Psoas muscle (tissue), 8 donors: ENCODE measurements around the gene LILRB1. TPM values are rescaled to one million over a fixed set of nuclear protein-coding genes. Genes with fewer than 3 reads are reported as not detected.

Experiments
- ATAC-seq, 4 donors: fragments of 200-7000 bp; cut with Tn5 transposase; one replicate each; pipeline ENCODE4 v1.9.1; 2020; ENCODE audit warnings: moderate library complexity in 3 of 4, mild to moderate bottlenecking in 2 of 4
- DNase-seq, 2 donors: peaks; one replicate each; pipeline ENCODE4 v3.0.0-alpha.2; 2020
- H3K27ac ChIP-seq: fragments of 200-600 bp; one replicate; pipeline ENCODE4 v1.8.0; 2022
- H3K27me3 ChIP-seq, 3 donors: fragments of 200-600 bp in 1 of 3; one replicate each; pipeline versions ENCODE4 v1.6.1 to v1.8.0; 2013 to 2022; ENCODE audit warnings: low read length in 2 of 3, mild to moderate bottlenecking in 2 of 3, moderate library complexity in 1 of 3; ENCODE audit not compliant: insufficient read depth in 3 of 3
- H3K36me3 ChIP-seq, 2 donors: fragments of 200-600 bp in 1 of 2; one replicate each; pipeline versions ENCODE4 v1.6.1 to v1.8.0; 2013 to 2022; ENCODE audit warnings: low read depth in 1 of 2, mild to moderate bottlenecking in 1 of 2, moderate library complexity in 1 of 2; ENCODE audit not compliant: insufficient read depth in 1 of 2
- H3K4me1 ChIP-seq: fragments of 200-600 bp; one replicate; pipeline ENCODE4 v1.8.0; 2022
- H3K4me3 ChIP-seq: fragments of 200-600 bp; one replicate; pipeline ENCODE4 v1.8.0; 2022; ENCODE audit warnings: mild to moderate bottlenecking
- H3K9me3 ChIP-seq: fragments of 200-600 bp; one replicate; pipeline ENCODE4 v1.8.0; 2022
- CTCF ChIP-seq: fragments of 200-600 bp; IDR thresholded peaks from one replicate; pipeline ENCODE4 v1.8.0; 2022; ENCODE audit warnings: antibody characterized with exemption
- WGBS, 3 donors: extraction: QIAGEN DNeasy Blood & Tissue Kit; methylation state at CpG; one replicate each; pipeline versions ENCODE4 v1.1.6 to v1.1.7; 2013; 5-methylcytosine and 5-hydroxymethylcytosine counted together
- intact Hi-C, 2 donors: fragments of 100-400 bp; cut with DNase I; formaldehyde crosslinking; loops; one replicate each; pipeline versions ENCODE4 v1.11.0 to v1.14.2; 2022
- polyA plus RNA-seq, 3 donors: library from polyadenylated mRNA; stranded (reverse); fragments of 200-250 nt; gene quantifications; one replicate each; pipeline ENCODE4 v1.2.3, GENCODE V29; 2013
- total RNA-seq, 4 donors: library from RNA; stranded (reverse); fragmentation: NEBNext Ultra II Directional in 2 of 4; extraction: Animal tissue kit (Norgen Biotek cat#: 25700) in 2 of 4; gene quantifications; one replicate each; pipeline versions ENCODE4 v1.2.1 to v1.2.4, GENCODE V29; 2021 to 2023
- donor health status: healthy with polysubstance abuse.
- donor health status: DM: no; HTN: no; CAD: no; lungs with moderate emphysema.
- donor health status: Bipolar disorder and iron deficiency.
- donor health status: healthy.
- donor health status: DM: yes; HTN: yes; CAD: no.
- donor health status: DM: no; HTN: no; CAD: no.
- donor health status: DM: no; HTN: no; CAD: no.
- donor health status: DM: yes; HTN: yes; CAD: no.

Gene LILRB1
- total and polyA plus RNA-seq, 7 donors = 0.17 to 2.0 (median 0.95) TPM

- Histone ChIP-seq H3K27me3 (no peaks in the 10 kb centered on the region), H3K9me3 (no peaks in the 10 kb centered on the region), H3K4me1 (no peaks in the 10 kb centered on the region), H3K4me3 (no peak overlapping the region), H3K27ac (no peak overlapping the region), H3K36me3 (no peaks in the 10 kb centered on the region)
- intact Hi-C loops = no loop called here
- DNase-seq = no peak
- no peak for TF ChIP-seq CTCF
- 65 to 83% (median 76%) methylated on average over 5 to 6 of the region's 6 CpGs for WGBS, 3 donors
- ATAC-seq = no peak
Measured at GRCh38 chr19:54650108-54650655, 19.9 kb downstream of the LILRB1 start.

DNA sequence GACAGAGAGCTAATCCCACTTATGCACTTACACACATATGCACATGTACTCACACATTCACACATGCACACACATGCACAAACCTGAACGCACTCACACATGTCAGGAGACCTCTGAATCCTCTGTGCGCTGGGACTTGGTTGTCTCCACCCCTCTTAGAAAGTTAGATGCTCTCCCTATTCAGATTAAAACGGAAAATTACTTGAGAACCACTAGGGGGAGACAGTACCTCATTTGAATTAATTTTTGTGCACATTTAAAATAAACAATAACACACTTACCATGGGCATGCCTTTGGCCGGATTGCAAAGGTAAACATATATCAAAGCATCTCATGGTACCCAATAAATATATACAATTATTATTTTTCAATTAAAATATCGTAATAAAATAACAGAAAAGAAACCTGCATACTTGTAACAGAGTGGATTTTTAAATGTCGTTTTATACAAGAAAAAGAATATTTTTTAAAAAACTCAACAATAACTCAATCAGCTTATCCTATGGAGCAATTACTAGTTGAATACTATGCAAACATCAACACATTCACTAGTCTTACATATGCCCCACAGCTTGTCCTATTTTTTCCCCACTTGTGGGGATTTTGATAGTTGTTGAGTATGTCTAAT is 23.0 kb downstream of the LILRB1 start:
- Histone ChIP-seq H3K36me3 (no peaks in the 10 kb centered on the region), H3K9me3 (no peaks in the 10 kb centered on the region), H3K4me1 (no peaks in the 10 kb centered on the region), H3K4me3 (no peak overlapping the region), H3K27me3 (no peaks in the 10 kb centered on the region), H3K27ac (no peak overlapping the region)
- ATAC-seq = no peak
- TF ChIP-seq CTCF = peak; percentile 33
- intact Hi-C loops = no loop called here
- WGBS, 3 donors = 36 to 37% (median 36%) methylated on average over 6 of the region's 6 CpGs
- DNase-seq = no peak

DNA sequence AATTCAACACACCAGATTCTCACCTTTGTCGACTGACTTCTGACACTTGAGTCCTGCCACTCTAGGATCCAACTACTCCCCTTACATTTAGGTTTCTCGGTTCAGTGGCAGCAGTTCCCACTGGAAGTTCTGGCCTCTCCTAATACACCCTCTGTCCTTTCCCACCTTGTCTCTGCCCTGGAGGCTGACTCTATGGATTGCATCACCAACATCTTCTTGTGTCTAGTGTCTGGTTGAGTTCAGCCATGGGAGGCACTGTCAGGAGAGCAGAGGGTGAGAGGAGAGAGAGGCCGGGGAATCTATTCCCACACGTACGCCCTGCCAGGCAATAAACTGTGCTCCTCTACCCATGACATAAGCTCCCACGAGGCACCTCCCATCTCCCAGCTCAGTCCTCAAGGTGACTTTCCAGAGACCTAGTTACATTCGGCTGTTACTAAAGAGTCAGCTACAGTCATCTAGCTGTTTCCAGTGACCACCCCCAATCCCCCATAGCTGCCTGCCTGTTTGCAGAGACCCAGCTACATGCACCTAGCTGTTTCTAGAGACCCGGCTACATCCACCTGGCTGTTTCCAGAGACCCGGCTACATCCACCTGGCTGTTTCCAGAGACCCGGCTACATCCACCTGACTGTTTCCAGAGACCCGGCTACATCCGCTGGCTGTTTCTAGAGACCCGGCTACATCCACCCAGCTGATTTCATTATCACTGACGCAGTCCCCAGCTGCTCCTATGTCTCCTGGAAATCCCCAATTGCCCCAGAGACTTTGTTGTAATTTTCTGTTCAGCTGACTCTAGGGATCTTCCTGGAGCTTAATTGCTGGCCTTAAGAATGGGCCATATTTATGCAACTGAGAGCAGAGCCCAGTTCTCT is 24.4 kb downstream of the LILRB1 start:
- ATAC-seq (no peak), DNase-seq (no peak)
- Histone ChIP-seq H3K36me3 (no peaks in the 10 kb centered on the region), H3K4me3 (no peak overlapping the region), H3K4me1 (no peaks in the 10 kb centered on the region), H3K27me3 (no peaks in the 10 kb centered on the region), H3K9me3 (no peaks in the 10 kb centered on the region), H3K27ac (no peak overlapping the region)
- intact Hi-C loops = no loop called here
- WGBS, 3 donors = 56 to 70% (median 63%) methylated on average over 14 of the region's 14 CpGs
- no peak for TF ChIP-seq CTCF

GRCh38 chr19:54659300-54659699 is 29.0 kb downstream of the LILRB1 start:
- no peak for TF ChIP-seq CTCF
- no peak for ATAC-seq
- Histone ChIP-seq H3K9me3 (no peaks in the 10 kb centered on the region), H3K4me1 (no peaks in the 10 kb centered on the region), H3K36me3 (no peaks in the 10 kb centered on the region), H3K27ac (no peak overlapping the region), H3K27me3 (peaks cover 0 to 2% (median 0%) of the 10 kb centered on the region in 3 donors), H3K4me3 (no peak overlapping the region)
- WGBS, 3 donors = 76 to 81% (median 78%) methylated on average over 6 of the region's 6 CpGs
- intact Hi-C loops = no loop called here
- no peak for DNase-seq
